ENCODE measurements around the gene FAU.

Gene FAU

DNA sequence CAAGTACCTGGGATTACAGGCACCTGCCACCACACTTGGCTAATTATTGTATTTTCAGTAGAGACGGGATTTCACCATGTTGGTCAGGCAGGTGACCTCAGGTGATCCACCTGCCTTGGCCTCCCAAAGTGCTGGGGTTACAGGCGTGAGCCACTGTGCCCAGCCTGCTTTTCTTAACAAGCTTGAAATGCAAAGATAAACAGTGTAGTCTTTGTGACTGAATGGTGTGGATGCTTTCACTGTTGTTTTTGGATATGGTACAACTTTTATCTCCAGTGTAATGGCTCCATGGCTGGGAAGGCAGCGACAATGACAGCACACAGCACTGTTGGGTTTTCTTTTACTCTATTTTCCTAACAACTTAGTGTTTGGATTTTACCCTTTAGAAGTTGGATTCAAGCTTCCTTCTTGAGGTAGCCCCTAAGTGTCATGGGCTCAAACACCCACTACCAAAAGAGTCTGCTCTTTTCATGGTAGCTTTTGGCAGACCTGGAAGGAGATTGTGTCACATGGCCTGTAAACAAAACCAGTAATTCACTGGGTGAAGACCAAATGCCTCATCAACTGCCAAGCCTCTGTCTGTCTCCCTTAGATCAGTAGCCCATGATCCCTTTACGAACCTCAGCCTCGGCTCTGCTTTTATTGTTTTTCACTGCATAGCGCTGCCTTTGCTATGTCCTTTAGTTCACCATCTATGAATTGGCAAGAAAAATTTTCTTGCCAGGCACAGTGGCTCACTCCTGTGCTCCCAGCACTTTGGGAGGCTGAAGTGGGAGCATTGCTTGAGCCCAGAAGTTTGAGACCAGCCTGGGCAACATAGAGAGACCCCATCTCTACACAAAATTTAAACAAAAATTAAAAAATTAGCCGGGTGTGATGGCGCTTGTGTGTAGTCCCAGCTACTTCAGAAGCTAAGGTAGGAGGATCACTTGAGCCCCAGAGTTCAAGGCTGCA, 19.5 kb downstream of the FAU start:
- DNase-seq (ENCODE audit: low read depth): peak; percentile 40
- no peak overlapping the region for H3K4me3 ChIP-seq (replicated peaks; ENCODE audit: low read depth, low read length)
- TF ChIP-seq CTCF (IDR thresholded peaks at IDR 0.05; ENCODE audit: low read length, missing control alignments): no peak

GRCh38 chr11:65100674-65101350, 21.1 kb downstream of the FAU start:
- DNase-seq (ENCODE audit: low read depth): peak; percentile 60
- no peak overlapping the region for H3K4me3 ChIP-seq (replicated peaks; ENCODE audit: low read depth, low read length)
- TF ChIP-seq CTCF (IDR thresholded peaks at IDR 0.05; ENCODE audit: low read length, missing control alignments): peak; percentile 16

DNA sequence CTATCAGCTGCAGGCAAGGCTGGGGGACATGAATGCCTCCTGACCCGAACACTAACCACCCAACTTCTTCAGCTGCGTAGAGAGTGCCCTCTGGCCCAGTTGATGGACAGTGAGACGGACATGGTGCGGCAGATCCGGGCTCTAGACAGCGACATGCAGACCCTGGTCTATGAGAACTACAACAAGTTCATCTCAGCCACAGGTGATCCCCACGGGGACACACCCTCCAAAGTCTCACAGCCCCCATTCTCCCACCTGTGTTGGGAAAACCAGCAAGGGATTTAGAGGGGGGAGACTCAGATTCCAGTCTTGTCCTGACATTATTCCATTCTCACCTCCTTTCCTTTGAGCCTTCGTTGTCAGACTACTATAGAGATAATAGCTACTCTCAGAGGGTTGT, 25.0 kb downstream of the FAU start:
- no peak for DNase-seq (ENCODE audit: low read depth)

DNA sequence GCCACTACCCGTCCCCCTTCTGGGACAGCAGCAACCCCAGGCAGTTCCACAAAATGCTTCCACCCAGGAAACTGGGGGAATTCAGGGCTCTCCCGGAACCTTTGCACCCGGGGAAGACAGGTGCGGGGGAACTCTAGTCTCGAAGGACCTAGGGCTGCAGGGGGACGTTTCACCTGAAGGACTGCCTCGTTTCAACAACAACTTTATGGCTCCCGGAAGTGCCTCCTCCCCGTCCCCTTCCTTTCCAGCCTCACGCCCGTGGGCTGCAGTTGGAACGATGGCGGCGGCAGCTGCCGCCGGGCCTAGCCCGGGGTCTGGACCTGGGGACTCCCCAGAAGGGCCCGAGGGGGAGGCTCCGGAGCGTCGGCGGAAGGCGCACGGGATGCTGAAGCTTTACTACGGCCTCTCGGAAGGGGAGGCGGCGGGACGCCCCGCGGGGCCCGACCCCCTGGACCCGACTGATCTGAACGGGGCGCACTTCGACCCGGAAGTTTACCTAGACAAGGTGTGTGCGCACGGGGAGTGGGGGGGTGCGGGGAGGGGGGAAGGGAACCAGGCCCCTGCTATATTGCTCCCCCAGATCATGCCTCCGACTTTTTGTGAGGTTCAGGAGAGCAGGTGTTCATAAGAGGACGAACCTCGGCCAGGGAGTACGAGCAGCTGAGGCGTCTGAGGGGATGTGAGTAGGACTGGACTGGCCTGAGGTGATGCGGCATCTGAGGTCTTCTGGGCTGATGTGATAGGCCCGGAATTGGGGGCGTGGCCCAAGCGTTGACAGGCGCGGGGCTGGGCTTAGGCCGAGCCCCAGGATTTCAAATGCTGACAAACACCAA, 25.7 kb downstream of the FAU start, which contains the start of gene VPS51:
Gene VPS51 (plus strand): TSS at position 241 of the 833 bp plus-strand sequence. CDS start 37 bp downstream, at position 278.
- TF ChIP-seq CTCF (IDR thresholded peaks at IDR 0.05; ENCODE audit: low read length, missing control alignments): no peak
- peak within 1 kb of the TSS; percentile 69 for H3K4me3 ChIP-seq (replicated peaks; ENCODE audit: low read depth, low read length)
- peak; percentile 95 for DNase-seq (ENCODE audit: low read depth)

More for the DNA sequence above, 25.0 kb downstream of the FAU start:
- peak overlapping the region; percentile 69 for H3K4me3 ChIP-seq (replicated peaks; ENCODE audit: low read depth, low read length)
- no peak for TF ChIP-seq CTCF (IDR thresholded peaks at IDR 0.05; ENCODE audit: low read length, missing control alignments)

DNA sequence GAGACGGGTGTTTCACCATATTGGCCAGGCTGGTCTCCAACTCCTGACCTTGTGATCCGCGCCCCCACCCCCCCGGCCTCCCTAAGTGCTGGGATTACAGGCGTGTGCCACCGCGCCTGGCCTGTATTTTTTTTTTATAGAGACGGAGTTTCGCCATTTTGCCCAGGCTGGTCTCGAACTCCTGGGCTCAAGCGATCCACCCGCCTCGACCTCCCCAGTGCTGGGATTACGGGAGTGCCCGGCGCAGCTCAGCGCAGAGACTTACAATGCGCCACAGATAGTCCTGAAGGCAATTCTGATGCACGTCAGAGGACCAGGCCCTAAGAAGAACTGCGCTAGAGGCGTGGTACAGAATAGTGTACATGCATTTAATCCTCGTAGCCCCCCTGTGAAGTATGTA, 26.5 kb downstream of the FAU start:
- H3K4me3 ChIP-seq (replicated peaks; ENCODE audit: low read depth, low read length): peak overlapping the region; percentile 69
- TF ChIP-seq CTCF (IDR thresholded peaks at IDR 0.05; ENCODE audit: low read length, missing control alignments): no peak

GRCh38 chr11:65090628-65091027, 31.3 kb downstream of the FAU start:
- no peak for TF ChIP-seq CTCF (IDR thresholded peaks at IDR 0.05; ENCODE audit: low read length, missing control alignments)
- DNase-seq (ENCODE audit: low read depth): no peak
- H3K4me3 ChIP-seq (replicated peaks; ENCODE audit: low read depth, low read length): no peak overlapping the region

More for the DNA sequence above, 26.5 kb downstream of the FAU start:
- no peak for DNase-seq (ENCODE audit: low read depth)

All from fibroblast of pulmonary artery (primary cell).